ENCODE measurements around the gene ASGR2. TPM values are rescaled to one million over a fixed set of nuclear protein-coding genes. Genes with fewer than 3 reads are reported as not detected.

The ASGR2 gene
- total RNA-seq, 1 donor from 2014 or later, result not detected

DNA sequence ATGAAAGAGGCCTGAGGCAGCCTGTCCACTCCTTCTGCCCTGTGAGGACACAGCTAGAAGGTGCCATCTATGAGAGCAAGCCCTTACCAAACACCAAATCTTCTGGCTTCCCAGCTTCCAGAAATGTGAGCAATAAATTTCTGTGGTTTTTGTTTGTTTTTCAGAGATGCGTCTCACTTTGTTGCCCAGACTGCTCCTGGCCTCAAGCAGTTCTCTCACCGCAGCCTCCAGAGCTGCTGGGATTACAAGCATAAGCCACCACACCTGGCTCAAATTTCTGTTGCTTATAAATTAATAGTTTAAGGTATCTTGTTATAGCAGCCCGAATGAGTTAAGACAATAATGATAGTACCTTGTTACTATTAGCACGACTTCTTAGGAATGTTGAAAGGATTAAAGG lies 58.2 kb downstream of the ASGR2 start:
- Histone ChIP-seq H3K36me3 (ENCODE audit: control insufficient read depth, insufficient read depth, low read length) (no peaks in the 10 kb centered on the region), H3K4me3 (ENCODE audit: low read depth, low read length) (no peak overlapping the region), H3K27me3 (ENCODE audit: control insufficient read depth, insufficient read depth, low read length) (peaks cover 2% of the 10 kb centered on the region)
- DNase-seq (ENCODE audit: low read depth), result no peak
- no peak for TF ChIP-seq CTCF (IDR thresholded peaks at IDR 0.05; ENCODE audit: insufficient read depth, low read length, poor library complexity, severe bottlenecking)

Other genes starting within 250 kb of the ASGR2 start
- gene ALOX12, start 118.8 kb downstream of the ASGR2 start, total RNA-seq, result 1.4 and 1.7 TPM in 2 replicates
- 375 and 389 TPM in 2 replicates for gene RNASEK, start 102.2 kb downstream of the ASGR2 start, total RNA-seq
- gene BCL6B, start 91.8 kb downstream of the ASGR2 start, total RNA-seq, result 0.08 TPM in 1 of 2 replicates, not detected in the other
- gene SLC16A13, start 78.8 kb downstream of the ASGR2 start, total RNA-seq, result 3.4 and 6.0 TPM in 2 replicates
- not detected in 2 replicates for gene SLC16A11, start 70.7 kb downstream of the ASGR2 start, total RNA-seq
- not detected in 2 replicates for gene CLEC10A, start 34.6 kb downstream of the ASGR2 start, total RNA-seq
- 6.9 and 9.0 TPM in 2 replicates for gene ASGR1, start 64.5 kb upstream of the ASGR2 start, total RNA-seq
- 6.1 and 12.9 TPM in 2 replicates for gene DLG4, start 105.0 kb upstream of the ASGR2 start, total RNA-seq
- gene ACADVL, start 105.1 kb upstream of the ASGR2 start, total RNA-seq, result 219 and 344 TPM in 2 replicates
- 57.1 and 69.8 TPM in 2 replicates for gene DVL2, start 119.7 kb upstream of the ASGR2 start, total RNA-seq
- gene PHF23, start 124.6 kb upstream of the ASGR2 start, total RNA-seq, result 41.3 and 53.3 TPM in 2 replicates
- gene GABARAP, start 127.6 kb upstream of the ASGR2 start, total RNA-seq, result 277 and 595 TPM in 2 replicates
- 96.0 and 97.1 TPM in 2 replicates for gene CTDNEP1, start 136.9 kb upstream of the ASGR2 start, total RNA-seq
- 20.8 and 29.0 TPM in 2 replicates for gene ELP5, start 137.4 kb upstream of the ASGR2 start, total RNA-seq
- 248 and 250 TPM in 2 replicates for gene CLDN7, start 147.7 kb upstream of the ASGR2 start, total RNA-seq
- 0.38 and 1.1 TPM in 2 replicates for gene SLC2A4, start 166.9 kb upstream of the ASGR2 start, total RNA-seq
- gene YBX2, start 179.8 kb upstream of the ASGR2 start, total RNA-seq, result 0.08 and 0.48 TPM in 2 replicates
- 460 and 490 TPM in 2 replicates for gene EIF5A, start 192.8 kb upstream of the ASGR2 start, total RNA-seq
- 73.5 and 76.0 TPM in 2 replicates for gene GPS2, start 200.5 kb upstream of the ASGR2 start, total RNA-seq
- gene NEURL4, start 214.5 kb upstream of the ASGR2 start, total RNA-seq, result 16.3 and 29.9 TPM in 2 replicates
- 0.14 and 3.6 TPM in 2 replicates for gene ACAP1, start 221.7 kb upstream of the ASGR2 start, total RNA-seq
- 14.9 and 15.5 TPM in 2 replicates for gene KCTD11, start 237.3 kb upstream of the ASGR2 start, total RNA-seq
- gene TMEM95, start 240.3 kb upstream of the ASGR2 start, total RNA-seq, result not detected in 2 replicates

All from kidney epithelial cell (primary cell).